Measurements from ENCODE around the gene CMSS1.

CMSS1 gene

DNA sequence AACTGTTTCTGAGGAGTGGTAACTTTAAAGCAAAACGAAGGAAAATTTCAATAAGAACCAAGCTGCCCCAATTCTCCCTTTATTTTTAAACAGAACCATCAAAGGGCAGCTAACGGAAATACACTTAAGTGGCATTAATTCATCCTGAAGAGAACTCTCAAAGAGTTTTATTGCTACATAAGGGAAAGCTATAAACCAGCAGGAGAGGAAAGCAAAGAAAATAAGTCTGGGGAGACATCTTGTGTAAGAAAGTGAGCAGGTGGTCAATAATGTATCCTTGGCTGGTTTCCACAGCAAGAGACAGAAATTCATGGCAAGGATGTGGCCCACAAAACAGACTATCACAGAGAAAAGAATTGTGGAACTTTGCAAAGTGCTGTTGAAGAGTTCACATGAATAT is 40.0 kb upstream of the CMSS1 start (continued):
- no peak for TF ChIP-seq ZNF664 (tag by site-specific recombination; IDR thresholded peaks at IDR 0.05)
- no peak for TF ChIP-seq HOXD13 (CRISPR knock-in tag; IDR thresholded peaks at IDR 0.05; ENCODE audit: borderline replicate concordance)
- no peak for TF ChIP-seq YY1 (tag by site-specific recombination; IDR thresholded peaks at IDR 0.05)
- peak; percentile 43 for TF ChIP-seq PRDM6 (tag by site-specific recombination; IDR thresholded peaks at IDR 0.05)
- no peak for TF ChIP-seq ZNF398 (tag by site-specific recombination; IDR thresholded peaks at IDR 0.05)
- no peak for TF ChIP-seq ZNF2 (tag by site-specific recombination; IDR thresholded peaks at IDR 0.05)
- no peak for TF ChIP-seq ZBTB8A (tag by site-specific recombination; IDR thresholded peaks at IDR 0.05)
- peak; percentile 91 for TF ChIP-seq SCRT1 (tag by site-specific recombination; IDR thresholded peaks at IDR 0.05; ENCODE audit: borderline replicate concordance)
- TF ChIP-seq, protein P1, sequence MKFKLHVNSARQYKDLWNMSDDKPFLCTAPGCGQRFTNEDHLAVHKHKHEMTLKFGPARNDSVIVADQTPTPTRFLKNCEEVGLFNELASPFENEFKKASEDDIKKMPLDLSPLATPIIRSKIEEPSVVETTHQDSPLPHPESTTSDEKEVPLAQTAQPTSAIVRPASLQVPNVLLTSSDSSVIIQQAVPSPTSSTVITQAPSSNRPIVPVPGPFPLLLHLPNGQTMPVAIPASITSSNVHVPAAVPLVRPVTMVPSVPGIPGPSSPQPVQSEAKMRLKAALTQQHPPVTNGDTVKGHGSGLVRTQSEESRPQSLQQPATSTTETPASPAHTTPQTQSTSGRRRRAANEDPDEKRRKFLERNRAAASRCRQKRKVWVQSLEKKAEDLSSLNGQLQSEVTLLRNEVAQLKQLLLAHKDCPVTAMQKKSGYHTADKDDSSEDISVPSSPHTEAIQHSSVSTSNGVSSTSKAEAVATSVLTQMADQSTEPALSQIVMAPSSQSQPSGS (tag by site-specific recombination; IDR thresholded peaks at IDR 0.05; ENCODE audit: low read depth): no peak
- TF ChIP-seq ZNF292 (tag by site-specific recombination; IDR thresholded peaks at IDR 0.05; ENCODE audit: borderline replicate concordance, low read depth): no peak

- Histone ChIP-seq H3K4me1 (ENCODE audit: control insufficient read depth, insufficient read depth, low read length) (peaks cover 4% of the 10 kb centered on the region), H3K4me3 (ENCODE audit: low read depth, low read length) (no peak overlapping the region), H3K27ac (ENCODE audit: extremely low read depth, low read depth, low read length) (no peak overlapping the region), H3K9me3 (ENCODE audit: control insufficient read depth, insufficient read depth, low read depth, low read length) (no peaks in the 10 kb centered on the region), H3K36me3 (ENCODE audit: control insufficient read depth in 2 of 2, insufficient read depth in 1 of 2, low read length in 2 of 2) (no peaks in the 10 kb centered on the region)
- CTCF ChIA-PET: no interaction called here
- POLR2A ChIA-PET: no interaction called here
- no peak for TF ChIP-seq ZNF791 (tag by site-specific recombination; IDR thresholded peaks at IDR 0.05)
- no peak for TF ChIP-seq GLIS1 (tag by site-specific recombination; IDR thresholded peaks at IDR 0.05)
- TF ChIP-seq ZBTB20 (tag by site-specific recombination; IDR thresholded peaks at IDR 0.05): no peak
- TF ChIP-seq ZNF157 (tag by site-specific recombination; IDR thresholded peaks at IDR 0.05): no peak
- TF ChIP-seq ZFP37 (tag by site-specific recombination; IDR thresholded peaks at IDR 0.05): no peak
- TF ChIP-seq ZNF155 (tag by site-specific recombination; IDR thresholded peaks at IDR 0.05): no peak
- TF ChIP-seq ZFP41 (tag by site-specific recombination; IDR thresholded peaks at IDR 0.05; ENCODE audit: borderline replicate concordance): no peak
- no peak for TF ChIP-seq ZNF175 (tag by site-specific recombination; IDR thresholded peaks at IDR 0.05)
- no peak for TF ChIP-seq ZNF274 (IDR thresholded peaks at IDR 0.05; ENCODE audit: low read length)
- TF ChIP-seq ZNF274 (tag by site-specific recombination; IDR thresholded peaks at IDR 0.05; ENCODE audit: borderline replicate concordance): no peak
- no peak for TF ChIP-seq ZBTB7A (tag by site-specific recombination; IDR thresholded peaks at IDR 0.05; ENCODE audit: low read depth)
- TF ChIP-seq ZNF23 (tag by site-specific recombination; IDR thresholded peaks at IDR 0.05; ENCODE audit: borderline replicate concordance): no peak
- TF ChIP-seq ZNF324 (tag by site-specific recombination; IDR thresholded peaks at IDR 0.05): no peak
- no peak for TF ChIP-seq SP3 (tag by site-specific recombination; IDR thresholded peaks at IDR 0.05)
- no peak for TF ChIP-seq ZBTB10 (tag by site-specific recombination; IDR thresholded peaks at IDR 0.05)
- TF ChIP-seq ZNF48 (tag by site-specific recombination; IDR thresholded peaks at IDR 0.05): no peak
- TF ChIP-seq ZNF16 (tag by site-specific recombination; IDR thresholded peaks at IDR 0.05; ENCODE audit: low read depth): no peak
Measured at GRCh38 chr3:99780749-99781148, 36.9 kb upstream of the CMSS1 start.
